Stimulated activated CD8-positive, alpha-beta memory T cell treated with anti-CD3 and anti-CD28 coated beads, Interleukin-2, amount 100 ng/mL, for 1 hour (primary cell): ENCODE results near the gene AGBL1.

ENCODE experiments used
- DNase-seq, 2 donors: peaks; one replicate each; pipeline ENCODE4 v3.0.0-alpha.2; 2020; ENCODE audit warnings: low read depth in 2 of 2

The AGBL1 gene

DNA sequence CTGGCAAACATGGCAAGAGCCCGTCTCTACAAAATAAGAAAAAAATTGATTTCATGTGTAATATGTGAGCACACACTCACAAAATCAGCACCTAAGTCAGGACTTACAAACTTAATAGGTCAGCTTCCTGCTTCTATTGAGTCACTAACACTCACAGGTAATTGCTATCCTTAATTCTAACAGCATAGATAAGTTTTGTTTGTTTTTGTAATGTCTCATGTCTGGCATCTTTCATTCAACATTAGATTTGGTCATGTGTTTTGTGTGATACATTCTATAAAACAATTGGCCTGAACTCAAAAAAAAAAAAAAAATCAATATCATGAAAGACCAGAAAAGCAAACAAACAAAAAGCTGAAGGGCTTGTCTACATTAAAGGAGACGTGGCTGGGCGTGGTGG lies 564.7 kb downstream of the AGBL1 start:
- DNase-seq, result no peak

DNA sequence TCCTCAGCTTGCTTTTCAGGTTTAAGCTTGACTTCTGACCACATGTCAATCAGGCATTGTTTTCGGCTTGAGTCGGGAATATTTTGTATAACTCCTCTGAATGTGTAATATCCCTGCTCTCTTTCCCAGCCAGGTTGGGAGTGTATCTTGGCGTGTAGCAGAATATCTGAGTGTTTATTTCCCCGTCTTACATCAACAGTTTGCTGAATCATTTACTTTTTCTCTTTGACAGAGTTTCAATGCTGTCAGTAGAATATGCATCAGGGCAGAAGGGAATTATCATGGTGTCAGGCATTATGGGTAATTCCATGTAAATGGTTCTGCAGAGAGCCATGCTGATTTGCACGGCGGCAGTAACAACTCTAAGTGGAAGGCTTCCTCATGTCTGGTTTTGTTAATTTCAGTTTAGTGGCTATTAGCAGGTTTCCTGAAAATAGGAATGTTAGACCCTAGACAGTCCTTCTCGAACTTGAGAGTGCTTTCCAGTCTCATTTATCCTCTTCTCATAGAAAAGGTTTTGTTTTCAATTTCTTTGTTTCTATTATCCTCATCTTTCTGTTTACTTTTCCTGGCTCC lies 566.3 kb downstream of the AGBL1 start:
- DNase-seq, result no peak

DNA sequence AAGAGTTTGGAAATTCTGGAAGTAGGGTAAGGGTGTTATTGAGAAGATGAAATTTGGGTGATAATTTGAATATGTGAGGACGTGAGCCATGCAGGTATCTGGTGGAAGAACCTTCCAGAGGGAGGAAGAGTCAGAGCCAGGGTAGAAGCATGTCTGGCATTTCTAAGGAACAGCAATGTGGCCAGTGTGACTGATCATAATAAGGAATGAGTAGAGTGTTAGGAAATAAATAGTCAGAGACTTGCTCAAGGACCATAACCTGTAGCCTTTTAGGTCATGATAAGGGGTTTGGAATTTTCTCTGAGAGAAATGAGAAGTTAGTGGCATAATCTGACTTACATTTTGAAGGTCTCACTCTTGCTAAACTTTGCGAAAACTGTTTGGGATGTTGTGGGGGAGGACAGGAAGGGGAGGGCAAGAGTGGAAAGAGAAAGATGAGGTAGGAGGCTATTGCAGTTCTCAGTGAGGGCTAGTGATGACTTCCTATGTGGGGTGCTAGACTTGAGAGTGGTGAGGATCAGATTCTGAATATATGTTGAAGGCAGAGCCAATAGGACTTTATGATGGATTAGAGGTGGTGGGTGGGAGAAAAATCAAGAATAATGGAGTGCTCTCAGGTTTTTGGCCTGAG lies 568.3 kb downstream of the AGBL1 start:
- no peak for DNase-seq

DNA sequence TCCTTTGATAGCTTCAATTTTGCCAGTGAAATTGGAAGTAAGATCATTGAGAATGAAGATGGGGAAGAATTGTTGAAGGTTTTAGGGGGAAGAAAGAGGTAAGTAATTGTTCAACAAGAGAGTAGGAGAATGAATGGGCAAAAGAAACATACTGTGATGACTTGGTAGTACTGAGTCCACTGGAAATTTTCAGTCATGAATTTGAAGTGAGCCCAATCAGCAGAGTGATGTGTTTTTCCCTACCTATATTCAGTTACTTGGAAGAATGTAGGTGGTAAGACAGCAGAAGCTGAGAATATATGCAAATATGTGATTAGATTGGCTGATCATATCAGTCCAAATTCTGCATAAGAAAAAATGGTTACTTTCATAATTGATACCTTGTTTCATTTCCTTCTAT lies 569.6 kb downstream of the AGBL1 start:
- no peak for DNase-seq

DNA sequence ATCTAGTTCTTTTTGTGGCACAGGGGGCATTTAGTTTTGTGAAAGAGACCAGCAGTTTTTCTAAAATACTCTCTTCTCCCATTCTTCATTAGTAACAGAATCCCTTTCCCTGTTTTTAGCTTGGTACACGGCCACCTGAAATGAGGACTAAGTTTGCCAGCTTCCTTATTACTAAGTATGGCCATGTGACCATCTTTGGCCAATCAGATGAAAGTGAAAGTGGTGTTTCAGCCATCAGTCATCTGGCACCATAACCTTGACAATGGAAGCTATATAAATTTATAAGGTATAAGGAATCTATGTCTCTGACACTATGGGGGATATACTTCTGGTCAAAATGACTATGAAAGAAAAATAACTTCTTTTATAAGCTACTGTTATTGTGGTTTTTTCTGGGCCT lies 570.4 kb downstream of the AGBL1 start:
- no peak for DNase-seq

DNA sequence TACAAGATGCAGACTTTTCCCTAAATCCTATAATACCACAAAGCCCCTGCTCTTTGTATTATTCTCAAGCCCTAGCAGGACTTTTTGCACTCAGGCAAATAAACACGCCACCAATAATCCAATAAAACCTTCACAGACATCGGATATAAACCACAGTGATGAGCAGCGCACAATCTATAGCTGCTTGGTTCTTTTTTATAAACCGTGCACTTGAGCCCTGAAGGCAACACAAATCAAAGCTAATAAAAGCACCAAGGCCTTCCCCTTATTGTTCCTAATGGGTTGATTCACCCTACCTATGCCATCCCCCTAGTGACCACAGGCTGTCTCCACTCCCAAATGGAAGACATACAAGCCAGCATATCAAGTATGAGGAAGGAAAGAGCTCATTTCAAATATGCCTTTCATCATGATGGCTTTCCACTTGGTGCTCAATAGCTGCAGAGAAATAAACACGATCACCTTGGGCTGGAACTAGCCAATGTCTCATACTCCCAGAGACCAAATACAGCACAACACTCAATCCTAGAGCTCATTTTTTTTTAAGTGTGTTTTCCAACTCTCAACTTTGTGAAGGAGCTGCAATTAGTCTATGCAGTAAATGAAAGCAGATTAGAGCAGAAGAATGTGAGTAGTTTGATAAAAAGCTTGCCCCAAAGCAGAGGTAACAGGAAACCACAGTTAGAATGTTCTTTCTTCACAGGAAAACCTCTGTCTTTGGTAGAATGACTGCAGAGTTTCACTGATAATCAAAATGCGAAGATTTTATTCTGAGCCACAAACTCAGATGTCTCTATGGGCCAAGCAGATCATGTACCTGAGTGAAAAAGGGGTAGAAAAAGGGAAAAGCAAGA lies 573.9 kb downstream of the AGBL1 start:
- DNase-seq, result no peak

DNA sequence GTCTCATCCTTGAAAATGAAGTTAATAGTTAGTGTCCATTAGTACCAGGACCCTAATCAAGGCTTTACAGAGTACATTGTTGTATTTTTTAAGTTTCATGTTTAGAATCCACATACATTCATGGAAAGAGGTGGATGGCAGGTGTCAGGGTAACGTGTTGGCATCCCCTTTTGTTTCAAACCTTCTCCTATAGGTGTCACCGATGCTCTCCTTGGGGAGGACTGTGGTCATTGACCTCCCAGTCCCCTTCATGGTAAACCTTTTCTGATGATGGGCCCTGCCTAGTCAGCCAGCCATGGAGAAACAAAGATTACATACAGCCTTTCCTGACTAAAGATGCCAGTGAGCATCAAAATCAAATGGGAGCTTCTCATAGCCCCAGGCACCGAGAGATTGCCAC lies 574.8 kb downstream of the AGBL1 start:
- DNase-seq, result no peak

DNA sequence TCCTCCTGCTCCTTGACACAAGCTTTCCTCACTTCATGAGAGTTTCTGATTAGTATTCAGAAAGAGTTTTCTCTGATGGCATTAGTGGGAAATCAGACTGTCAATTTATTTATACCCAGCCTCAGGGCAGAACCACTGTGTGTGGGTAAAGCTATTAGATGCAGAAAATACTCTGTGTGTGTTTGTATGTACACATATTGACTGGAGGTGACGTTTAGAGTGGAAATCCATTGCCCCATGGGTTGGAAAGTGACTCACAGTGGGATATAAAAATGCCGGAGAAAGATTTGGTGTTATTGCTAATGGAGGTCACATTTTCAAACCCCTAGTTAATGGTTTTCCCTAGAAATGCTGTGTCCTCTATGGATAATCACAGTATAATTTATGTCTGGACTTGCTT lies 577.6 kb downstream of the AGBL1 start:
- DNase-seq, result no peak

DNA sequence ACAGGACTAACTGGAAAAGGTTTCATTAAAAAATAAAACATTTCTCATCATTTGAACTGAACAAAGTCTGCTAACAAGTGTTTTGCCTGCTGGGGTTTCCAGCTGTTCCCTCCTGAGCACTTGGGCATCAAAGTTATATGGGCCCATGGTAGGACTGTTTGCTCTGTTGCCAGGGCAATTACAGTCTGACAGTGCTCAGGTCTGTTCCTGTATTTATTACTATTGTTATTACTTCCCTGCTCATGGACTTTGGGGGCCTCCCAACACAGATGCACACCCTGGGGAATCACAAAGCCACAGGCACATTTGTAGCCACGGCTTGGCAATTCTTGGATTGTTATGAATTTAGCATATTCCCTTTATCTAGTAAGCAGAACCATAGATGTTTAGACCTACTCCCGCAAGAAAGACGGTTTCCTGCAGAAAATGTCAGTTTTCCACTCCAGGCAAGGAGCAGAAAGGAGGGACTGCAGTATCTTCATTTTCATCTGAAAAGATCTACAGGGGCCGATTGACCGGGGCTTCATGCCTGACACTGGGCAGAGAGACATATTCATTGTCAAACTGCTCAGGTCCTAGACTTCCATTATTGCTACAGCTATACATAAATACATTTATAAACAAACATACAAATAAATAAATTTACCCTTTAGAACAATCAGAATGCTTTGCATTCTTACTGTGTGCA lies 580.2 kb downstream of the AGBL1 start:
- no peak for DNase-seq

DNA sequence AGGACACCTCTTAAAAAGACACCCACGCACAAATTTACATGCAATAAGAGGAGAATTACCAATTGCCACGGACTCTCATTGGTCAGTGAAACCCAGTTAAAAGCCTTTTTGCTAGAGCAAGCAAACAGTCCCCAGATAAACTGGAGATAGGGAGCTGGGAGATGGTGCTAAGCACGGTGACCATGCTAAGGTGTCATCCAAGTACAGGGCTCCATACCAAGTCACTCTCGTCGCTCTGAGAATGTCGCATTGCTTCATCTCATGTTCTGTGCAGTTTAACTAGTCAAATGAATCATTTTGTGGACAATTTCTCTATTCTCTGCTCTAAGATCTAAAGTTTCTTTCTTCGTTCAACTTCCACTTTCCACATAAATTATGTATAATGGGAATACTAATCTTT lies 581.9 kb downstream of the AGBL1 start:
- no peak for DNase-seq

DNA sequence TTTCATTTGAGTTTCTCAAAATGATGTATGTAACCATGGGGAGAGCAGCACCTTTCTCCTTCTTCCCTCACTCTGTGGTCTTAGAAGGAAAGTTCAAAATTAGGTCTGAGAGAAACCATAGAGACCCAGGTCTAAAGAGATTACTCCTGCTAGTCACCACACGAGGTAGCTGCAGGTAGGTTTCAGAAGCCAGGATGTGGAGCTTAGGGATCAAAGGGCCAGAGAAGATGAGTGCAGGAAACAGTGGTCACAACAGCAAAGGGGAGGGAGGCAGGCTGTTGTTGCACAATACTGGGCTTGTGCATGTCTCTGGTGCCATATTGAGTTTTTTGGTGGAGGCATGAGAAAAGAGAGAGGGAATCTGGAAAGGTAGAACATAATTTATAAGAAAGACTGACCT lies 583.6 kb downstream of the AGBL1 start:
- DNase-seq, result no peak

DNA sequence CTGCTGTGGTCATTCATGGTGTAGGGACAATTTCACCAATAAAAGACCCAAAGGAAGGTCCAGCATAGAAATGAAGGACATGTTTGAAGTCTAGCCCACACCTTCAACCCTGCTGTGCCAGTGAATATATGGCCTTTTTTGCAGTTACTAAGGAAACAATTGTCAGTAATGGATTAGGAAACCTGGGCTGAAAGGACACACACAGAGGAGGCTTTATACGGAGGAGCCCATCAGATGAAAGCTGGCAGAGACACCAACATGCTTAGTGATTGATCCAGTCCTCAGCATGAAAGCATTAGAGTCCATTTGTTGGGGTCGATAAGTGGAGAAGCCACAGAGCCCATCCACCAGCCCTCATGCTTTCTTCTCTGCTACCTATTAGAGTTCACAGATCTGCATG lies 584.3 kb downstream of the AGBL1 start:
- DNase-seq, result no peak

DNA sequence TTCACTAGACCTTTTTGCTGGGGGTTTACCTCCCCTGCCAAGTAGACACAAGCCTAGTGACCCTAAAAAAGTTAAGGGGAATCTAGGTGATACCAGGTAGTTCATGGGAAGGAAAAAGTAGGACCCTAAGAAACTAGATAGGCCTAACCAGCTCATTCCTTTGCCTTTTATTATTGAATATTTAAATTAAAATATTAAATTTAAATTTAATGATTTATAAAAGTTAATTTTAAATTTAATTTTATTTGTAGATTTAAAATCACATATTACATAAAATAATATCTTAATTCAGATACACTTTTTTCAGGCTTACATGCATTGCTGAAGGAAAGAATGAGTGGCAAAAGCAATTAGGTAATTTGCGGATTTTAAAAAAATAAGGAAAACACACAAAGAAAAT lies 584.9 kb downstream of the AGBL1 start:
- DNase-seq, result no peak

DNA sequence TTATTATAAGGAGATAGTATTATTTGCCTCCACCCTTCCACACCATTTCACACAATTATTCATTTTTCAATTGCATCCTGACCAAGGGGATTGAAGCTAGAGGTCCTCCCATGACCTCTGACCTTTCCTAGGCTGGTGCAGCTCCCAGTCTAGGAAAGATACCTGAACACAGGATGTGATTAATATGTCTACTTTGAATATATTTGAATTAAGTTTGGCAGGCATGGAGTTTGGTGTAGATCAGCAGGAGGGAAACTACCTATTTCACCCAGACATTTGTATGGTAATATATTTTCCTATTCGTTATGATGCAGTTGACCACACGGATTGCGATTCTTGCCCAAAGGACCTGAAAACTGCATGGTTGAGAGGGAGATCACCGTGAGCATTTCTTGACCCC lies 596.3 kb downstream of the AGBL1 start:
- no peak for DNase-seq

DNA sequence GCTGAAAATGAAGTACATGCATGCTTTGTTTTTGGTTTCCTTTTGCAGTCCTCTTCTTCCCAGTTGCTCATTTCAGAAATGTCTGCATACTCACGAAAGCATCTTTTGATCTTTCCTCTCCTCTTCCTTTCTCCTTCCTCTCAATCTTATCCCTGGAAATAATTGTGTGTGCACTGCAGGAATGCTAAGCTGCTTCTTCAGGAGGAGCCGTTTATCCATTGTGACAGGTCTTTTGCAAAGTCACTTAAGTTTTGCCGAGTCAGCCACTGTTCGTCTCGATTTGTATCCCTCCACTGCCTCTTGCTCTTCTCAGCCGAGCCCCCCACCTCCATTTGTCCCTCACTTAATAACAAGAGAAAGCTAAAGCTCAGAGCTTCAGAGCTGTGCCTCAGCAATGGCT lies 597.6 kb downstream of the AGBL1 start:
- DNase-seq, result no peak

DNA sequence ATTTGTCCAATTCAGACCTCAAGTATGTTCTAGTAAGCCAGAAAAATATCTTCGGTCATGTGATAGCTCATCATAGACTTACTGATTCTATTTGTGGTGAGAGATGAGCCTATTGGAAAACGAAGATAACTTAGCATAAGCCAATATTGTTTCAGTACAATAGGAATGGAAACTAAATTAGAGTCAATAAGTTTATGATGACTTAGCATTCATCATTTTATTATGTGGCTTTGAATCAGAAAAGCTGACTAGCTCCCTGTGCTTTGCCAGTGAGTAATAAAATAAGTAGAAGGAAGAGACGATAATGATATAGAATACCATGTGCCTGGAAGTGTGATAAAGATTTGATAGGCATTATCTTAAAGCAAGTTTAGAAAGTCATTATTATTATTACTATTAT lies 605.6 kb downstream of the AGBL1 start:
- DNase-seq, result no peak

DNA sequence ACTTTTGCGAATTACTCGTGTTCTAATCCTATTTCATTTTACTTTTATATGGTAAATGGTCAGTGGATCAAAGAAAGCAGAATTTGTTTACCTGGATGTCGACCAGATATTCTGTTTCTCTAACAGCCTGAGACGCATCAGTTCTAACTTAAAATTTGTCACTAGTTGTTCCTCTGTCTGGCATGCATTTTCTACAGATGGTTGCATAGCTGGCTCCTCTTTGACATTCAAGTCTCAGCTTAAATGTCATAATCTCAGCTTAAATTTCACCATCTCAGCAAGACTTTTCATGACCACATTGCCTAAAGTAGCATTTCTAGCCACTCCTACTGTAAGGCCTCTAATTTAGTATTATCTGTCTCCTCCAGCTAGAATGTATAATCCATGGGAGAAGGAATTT lies 609.3 kb downstream of the AGBL1 start:
- DNase-seq, result no peak

DNA sequence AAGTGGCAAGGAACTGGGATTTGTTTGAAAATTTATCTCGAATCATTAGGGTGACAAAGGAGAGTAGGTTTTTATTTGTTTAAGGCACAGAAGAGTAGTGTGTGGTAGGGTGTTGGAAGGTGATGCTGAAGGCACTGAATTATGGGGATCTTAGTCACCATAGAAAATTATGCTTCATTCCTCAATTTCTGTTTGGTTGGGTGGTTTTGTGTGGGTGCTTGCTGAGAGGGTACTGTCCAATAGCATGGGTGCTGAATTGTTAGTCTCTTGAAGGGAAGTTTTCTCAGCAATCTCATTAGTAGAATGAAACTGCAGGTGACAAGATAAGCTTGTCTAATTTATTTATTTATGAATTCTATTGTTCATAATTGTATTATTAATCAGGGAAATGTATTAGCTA lies 610.9 kb downstream of the AGBL1 start:
- DNase-seq, result no peak

DNA sequence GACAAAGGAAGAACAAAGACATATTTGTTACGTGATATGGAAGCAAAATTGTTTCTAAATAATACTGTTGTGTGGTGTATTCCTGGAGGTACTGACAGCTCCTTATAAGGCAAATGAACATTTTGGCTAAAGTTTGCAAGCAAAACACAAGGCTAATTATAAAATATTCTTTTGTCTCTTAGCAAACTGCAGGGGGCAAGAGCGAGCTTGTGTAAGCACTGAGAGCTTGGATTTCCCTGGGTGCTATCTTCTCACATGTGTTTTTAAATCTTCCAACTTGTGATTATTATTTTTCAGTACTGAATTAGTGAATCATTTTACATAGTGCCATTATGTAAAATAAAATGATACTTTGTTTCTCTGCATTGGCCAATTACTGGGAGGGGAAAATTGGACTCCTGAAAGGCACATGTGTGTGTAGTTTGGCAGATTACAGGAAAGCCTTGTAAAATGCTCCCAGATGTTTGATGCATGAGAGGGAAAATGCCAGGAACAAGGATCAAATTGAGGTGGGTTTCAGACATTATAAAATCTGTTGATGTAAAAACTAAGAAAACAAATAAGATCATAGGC lies 611.5 kb downstream of the AGBL1 start:
- DNase-seq, result no peak

DNA sequence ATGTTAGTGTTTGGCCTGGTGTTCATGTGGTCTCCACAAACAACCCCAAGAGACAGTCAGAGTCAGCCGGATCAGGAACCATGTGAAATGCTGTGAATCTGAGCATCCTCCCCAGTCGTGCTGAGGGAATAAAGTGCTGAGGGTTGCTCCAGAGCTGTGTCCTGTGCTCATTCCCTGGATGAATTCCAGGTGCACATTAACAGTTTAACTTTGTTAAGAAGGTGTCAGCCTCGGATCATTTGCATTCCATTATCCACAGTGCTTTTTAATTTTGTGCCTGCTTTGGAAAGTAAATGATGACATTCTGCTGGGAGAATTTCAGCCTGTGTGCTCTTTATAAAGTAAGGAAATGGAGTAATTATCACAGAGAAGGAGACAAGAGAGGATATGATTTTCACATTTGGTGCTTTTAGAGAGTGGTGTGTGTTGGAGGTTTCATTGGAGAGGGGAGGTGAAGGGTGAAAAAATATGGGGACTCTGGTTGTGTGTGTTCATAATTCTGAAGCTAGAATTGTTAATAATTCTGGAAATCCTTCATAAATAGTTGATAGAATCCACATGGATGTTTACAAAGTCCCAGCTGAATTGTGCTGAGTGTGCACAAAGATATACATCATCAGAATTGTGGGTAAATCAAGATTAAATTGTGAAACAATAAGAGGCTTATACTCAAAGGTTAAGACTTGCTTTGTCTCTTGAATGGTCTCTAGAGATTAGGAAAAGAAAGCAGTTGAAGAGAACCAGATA lies 621.4 kb downstream of the AGBL1 start:
- DNase-seq, result no peak

DNA sequence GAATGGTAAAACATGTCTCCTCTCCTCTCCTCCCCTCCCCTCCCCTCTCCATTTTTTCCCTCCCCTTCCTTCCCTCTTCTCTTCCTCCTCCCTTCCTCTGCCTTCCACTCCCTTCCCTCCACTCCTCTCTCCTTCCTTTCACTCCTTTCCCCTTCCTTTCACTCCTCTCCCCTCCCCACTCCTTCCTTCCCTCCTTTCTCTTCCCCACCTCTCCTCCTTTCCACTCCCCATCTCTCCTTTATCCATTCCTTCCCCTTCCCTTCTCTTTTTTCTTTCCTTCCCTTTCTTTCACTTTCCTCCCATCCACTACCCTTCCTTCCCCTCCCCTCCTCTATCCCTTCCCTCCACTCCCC lies 621.9 kb downstream of the AGBL1 start:
- DNase-seq, result no peak

DNA sequence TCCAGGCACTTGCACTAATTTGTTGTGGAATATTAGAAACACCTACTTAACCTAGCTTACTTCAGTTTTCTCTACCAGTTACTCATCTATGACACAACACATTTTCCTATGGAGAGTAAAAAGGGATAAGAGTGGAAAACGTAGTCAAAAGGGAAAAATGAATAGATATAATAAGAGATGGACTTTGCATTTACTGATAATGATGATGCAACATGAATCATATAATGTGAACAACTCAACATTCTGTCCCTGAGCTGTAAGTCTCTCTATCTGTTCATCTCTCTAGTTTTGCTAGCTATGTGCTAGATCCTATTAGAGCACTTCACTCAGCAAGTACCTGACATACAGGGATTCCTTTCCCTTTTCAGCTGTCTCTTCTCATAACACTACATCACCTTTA lies 627.1 kb downstream of the AGBL1 start:
- no peak for DNase-seq
